ENCODE data around the gene UBE2S.

The UBE2S gene

GRCh38 chr19:55385724-55386492 lies 21.7 kb downstream of the UBE2S start, which contains the start of gene RPL28:
Gene RPL28 (plus strand): TSS chr19:55385932. CDS start chr19:55386358, 426 bp downstream.
- peak within 1 kb of the TSS; percentile 95 for H3K4me3 ChIP-seq (ENCODE audit: low read depth, low read length)
- no peak for TF ChIP-seq CTCF (IDR thresholded peaks at IDR 0.05; ENCODE audit: low read depth, low read length)
- peak; percentile 38; the same call in 1 of the 2 replicates for TF ChIP-seq MAX (IDR thresholded peaks at IDR 0.05; ENCODE audit: low read depth, low read length)
- peak; percentile 97 for TF ChIP-seq POLR2A (IDR thresholded peaks at IDR 0.05; ENCODE audit: extremely low read depth, insufficient read length)
- peak; percentile 68; the same call in 1 of the 2 replicates for TF ChIP-seq MYC (IDR thresholded peaks at IDR 0.05; ENCODE audit: low read depth, low read length)
- DNase-seq (ENCODE audit: low read depth) = peak; percentile 95

- H3K4me3 ChIP-seq (ENCODE audit: low read depth, low read length) = peak overlapping the region; percentile 73
- DNase-seq (ENCODE audit: low read depth) = peak; percentile 91
- TF ChIP-seq MYC (IDR thresholded peaks at IDR 0.05; ENCODE audit: low read depth, low read length) (no peak), CTCF (IDR thresholded peaks at IDR 0.05; ENCODE audit: low read depth, low read length) (no peak), MAX (IDR thresholded peaks at IDR 0.05; ENCODE audit: low read depth, low read length) (no peak), POLR2A (IDR thresholded peaks at IDR 0.05; ENCODE audit: extremely low read depth, insufficient read length) (no peak)
Observed at GRCh38 chr19:55384920-55385723, 22.5 kb downstream of the UBE2S start.

GRCh38 chr19:55384131-55384919 lies 23.3 kb downstream of the UBE2S start, which contains the start of gene TMEM238:
Gene TMEM238 (minus strand): TSS chr19:55384292. CDS start chr19:55384259, 33 bp downstream.
- DNase-seq (ENCODE audit: low read depth) = peak; percentile 52
- H3K4me3 ChIP-seq (ENCODE audit: low read depth, low read length) = peak within 1 kb of the TSS; percentile 73
- TF ChIP-seq MYC (IDR thresholded peaks at IDR 0.05; ENCODE audit: low read depth, low read length) (no peak), POLR2A (IDR thresholded peaks at IDR 0.05; ENCODE audit: extremely low read depth, insufficient read length) (no peak), CTCF (IDR thresholded peaks at IDR 0.05; ENCODE audit: low read depth, low read length) (no peak), MAX (IDR thresholded peaks at IDR 0.05; ENCODE audit: low read depth, low read length) (no peak)

- TF ChIP-seq MAX (IDR thresholded peaks at IDR 0.05; ENCODE audit: low read depth, low read length) = no peak
- peak; percentile 76 for DNase-seq (ENCODE audit: low read depth)
- peak overlapping the region; percentile 32 for H3K4me3 ChIP-seq (ENCODE audit: low read depth, low read length)
Observed at GRCh38 chr19:55383279-55384130, 24.1 kb downstream of the UBE2S start.

- H3K4me3 ChIP-seq (ENCODE audit: low read depth, low read length) = no peak overlapping the region
- no peak for TF ChIP-seq POLR2A (IDR thresholded peaks at IDR 0.05; ENCODE audit: extremely low read depth, insufficient read length)
- DNase-seq (ENCODE audit: low read depth) = no peak
Observed at GRCh38 chr19:55382522-55383054, 25.0 kb downstream of the UBE2S start.

GRCh38 chr19:55382013-55382412 lies 25.6 kb downstream of the UBE2S start:
- no peak overlapping the region for H3K4me3 ChIP-seq (ENCODE audit: low read depth, low read length)
- DNase-seq (ENCODE audit: low read depth) = no peak
- TF ChIP-seq MAX (IDR thresholded peaks at IDR 0.05; ENCODE audit: low read depth, low read length) = no peak
- no peak for TF ChIP-seq CTCF (IDR thresholded peaks at IDR 0.05; ENCODE audit: low read depth, low read length)
- no peak for TF ChIP-seq MYC (IDR thresholded peaks at IDR 0.05; ENCODE audit: low read depth, low read length)
- TF ChIP-seq POLR2A (IDR thresholded peaks at IDR 0.05; ENCODE audit: extremely low read depth, insufficient read length) = no peak

All from NB4 (cell line).